GM12874 (cell line): ENCODE measurements around the gene MBOAT7.

Source experiments
- TF ChIP-seq, protein P1 (sequence below): IDR thresholded peaks from 2 replicates; pipeline ENCODE4 v1.5.1; 2011; ENCODE audit warnings: low read depth, mild to moderate bottlenecking, control low read depth, low read length, moderate library complexity; ENCODE audit not compliant: insufficient read depth

The MBOAT7 gene

DNA sequence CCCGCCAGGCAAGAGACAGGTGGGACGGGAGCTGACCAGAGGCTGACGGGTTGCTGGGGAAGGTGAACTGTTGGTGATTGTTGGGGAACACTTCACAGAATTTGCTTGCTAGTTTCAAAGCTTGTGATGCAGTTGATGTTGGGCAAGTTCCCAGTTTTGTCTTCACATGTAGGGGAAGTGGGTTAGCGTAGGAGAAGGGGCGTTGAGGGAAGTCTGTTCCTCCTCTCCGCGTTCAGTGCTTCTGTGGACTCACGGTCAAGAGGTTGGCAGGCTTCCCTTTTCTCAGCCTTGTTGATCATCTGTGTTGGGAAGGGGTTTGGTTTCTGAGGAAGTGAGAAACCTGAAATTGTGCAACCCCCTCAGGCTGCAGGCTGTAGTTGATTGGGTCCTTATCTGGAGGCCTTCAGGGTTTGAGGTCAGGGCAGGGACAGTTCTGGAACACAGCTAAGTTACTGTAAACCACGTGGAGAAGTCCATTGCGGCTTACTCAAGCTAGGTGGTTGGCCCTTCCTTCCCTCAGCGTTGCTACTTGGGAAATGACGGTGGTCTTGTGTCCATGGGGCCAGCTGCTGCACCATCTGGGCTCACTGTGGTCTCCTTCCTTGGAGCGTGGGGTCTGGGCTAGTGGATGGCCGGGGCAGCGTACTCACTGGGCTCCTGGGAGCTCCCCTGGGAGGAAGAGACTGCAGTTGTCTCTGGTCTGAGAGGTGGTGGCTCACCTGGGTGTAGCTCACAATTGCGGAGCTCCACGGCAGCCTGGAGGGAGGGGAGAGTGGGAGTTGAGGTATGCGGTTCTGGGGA, 18.8 kb upstream of the MBOAT7 start:
- TF ChIP-seq, protein P1, sequence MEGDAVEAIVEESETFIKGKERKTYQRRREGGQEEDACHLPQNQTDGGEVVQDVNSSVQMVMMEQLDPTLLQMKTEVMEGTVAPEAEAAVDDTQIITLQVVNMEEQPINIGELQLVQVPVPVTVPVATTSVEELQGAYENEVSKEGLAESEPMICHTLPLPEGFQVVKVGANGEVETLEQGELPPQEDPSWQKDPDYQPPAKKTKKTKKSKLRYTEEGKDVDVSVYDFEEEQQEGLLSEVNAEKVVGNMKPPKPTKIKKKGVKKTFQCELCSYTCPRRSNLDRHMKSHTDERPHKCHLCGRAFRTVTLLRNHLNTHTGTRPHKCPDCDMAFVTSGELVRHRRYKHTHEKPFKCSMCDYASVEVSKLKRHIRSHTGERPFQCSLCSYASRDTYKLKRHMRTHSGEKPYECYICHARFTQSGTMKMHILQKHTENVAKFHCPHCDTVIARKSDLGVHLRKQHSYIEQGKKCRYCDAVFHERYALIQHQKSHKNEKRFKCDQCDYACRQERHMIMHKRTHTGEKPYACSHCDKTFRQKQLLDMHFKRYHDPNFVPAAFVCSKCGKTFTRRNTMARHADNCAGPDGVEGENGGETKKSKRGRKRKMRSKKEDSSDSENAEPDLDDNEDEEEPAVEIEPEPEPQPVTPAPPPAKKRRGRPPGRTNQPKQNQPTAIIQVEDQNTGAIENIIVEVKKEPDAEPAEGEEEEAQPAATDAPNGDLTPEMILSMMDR = no peak

DNA sequence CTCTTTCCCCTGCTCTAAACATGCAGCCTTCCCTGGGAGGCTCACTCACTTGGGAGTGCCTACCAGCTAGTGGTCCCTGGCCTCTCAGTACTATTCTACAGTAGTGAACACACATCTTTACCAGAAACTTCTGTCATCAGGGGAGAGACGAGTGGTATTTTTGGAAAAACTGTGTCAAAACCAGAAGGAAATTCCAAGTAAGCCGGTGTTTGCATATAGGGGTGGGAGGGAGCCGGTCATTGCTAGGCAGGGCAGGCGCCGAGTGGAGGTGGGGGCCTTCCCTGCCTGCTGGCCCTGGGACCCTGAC, 18.2 kb upstream of the MBOAT7 start:
- TF ChIP-seq, protein P1 = no peak

DNA sequence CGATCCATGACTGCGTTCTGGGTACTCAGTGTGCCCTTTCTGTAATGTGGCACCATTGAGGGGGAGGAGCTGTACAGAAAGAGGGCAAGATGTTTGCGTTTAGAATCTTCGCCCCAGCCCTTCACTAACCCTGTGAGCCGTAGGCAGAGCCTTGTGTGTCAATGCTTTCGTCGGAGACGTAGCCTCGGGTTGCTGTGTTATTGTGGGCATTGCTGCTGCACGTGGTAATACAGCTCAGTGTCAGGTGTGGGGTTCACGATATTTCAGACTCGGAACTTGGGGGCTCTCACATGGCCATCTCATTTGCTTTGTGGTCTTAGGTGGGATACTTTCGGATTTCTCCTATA, 17.4 kb upstream of the MBOAT7 start:
- TF ChIP-seq, protein P1 = no peak

DNA sequence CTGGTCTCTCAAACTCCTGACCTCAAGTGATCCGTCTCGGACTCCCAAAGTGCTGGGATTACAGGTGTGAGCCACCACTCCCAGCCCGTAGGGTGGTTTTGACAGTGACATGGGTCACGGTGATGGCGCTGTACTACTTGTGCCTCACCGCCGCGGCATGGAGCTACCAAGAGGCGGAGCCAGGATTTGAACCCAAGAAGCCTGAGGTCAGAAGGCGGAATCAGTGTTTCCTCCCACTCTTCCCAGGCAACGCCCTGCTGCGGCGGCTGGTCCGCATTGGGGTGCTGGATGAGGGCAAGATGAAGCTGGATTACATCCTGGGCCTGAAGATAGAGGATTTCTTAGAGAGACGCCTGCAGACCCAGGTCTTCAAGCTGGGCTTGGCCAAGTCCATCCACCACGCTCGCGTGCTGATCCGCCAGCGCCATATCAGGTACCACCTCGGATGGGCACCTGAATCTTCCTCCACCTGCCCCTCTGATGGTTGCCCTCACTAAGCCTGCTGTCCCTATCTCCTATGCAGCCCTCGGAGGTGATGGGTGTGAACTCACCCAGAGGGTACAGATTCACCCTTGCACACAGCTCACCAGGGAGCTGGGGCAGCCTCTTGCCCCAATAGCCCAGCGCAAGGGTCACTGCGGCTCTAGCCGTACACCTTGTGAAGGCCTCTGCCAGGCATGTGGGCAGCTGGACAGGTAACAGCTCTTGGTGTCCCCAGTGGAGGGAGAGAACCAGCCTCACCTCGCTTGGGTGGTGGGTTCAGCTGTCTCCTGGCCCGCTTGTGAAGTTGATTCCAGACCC, 16.9 kb upstream of the MBOAT7 start:
- TF ChIP-seq, protein P1 = no peak

DNA sequence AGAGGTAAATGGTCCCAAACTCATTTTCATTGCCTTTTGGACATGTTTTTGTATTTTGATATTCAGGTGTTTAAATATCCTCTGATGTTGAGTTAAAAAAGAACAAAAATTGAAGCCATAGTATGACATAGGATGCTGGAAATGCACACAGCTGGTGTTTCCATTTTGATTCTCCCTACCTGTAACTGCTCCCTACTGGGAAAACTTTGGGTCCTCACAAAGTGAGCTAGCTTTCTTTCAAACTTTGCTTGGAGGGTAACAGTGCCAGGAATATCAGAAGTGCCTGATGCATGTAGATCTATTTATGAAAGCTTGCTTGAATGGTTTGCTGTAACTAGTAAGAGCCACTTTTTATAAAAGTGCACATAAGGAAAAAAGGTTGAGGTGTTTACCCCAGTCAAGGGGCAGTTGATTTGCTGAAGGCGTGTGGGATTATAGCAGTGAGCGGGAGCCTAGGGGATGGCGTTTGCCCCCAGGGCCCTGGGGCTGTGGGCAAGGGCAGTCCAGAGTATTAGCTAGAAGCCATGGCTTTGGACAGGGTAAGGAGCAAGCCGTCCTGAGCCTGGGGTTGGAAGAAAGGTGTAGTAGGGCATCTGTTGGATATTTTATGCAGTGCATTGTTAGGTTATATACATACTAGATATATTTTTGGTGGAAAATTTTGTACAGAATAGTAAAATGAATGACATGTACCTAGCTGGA, 15.5 kb upstream of the MBOAT7 start:
- TF ChIP-seq, protein P1 = no peak

DNA sequence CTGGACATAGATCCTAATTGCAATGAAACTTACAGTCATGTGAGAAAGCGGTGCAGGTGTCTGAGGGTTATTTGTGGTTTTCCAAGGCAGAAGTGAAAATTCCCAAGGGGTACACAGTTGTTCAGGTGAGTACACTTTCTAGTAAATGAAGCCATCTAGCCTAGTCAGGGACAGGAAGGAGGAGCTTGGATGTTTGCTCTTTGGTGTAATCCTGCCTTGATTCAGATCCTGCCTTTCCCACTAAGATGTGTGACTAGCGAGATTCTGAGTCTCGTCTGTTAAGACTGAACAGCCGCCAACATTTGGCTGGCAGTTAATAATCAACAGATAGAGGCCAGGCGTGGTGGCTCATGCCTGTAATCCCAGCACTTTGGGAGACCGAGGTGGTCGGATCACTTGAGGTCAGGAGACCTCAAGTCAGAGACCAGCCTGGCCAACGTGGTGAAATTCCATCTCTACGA, 13.8 kb upstream of the MBOAT7 start:
- TF ChIP-seq, protein P1 = no peak

DNA sequence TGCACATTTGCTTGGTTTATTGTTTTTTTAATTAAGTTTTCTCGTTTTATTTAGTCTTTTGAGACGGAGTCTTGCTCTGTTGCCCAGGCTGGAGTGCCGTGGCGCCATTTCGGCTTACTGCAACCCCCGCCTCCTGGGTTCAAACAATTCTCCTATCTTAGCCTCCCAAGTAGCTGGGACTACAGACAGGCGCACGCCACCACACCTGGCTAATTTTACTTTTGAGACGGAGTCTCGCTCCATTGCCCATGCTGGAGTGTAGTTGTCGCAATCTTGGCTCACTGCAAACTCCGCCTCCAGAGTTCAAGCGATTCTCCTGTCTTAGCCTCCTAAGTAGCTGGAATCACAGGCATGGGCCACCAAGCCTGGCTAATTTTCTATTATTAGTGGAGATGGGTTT, 12.6 kb upstream of the MBOAT7 start:
- TF ChIP-seq, protein P1 = no peak
